PC-9 (cell line): ENCODE results near the gene EMP2. TPM values are rescaled to one million over a fixed set of nuclear protein-coding genes. Genes with fewer than 3 reads are reported as not detected.

ENCODE experiments used
- BruUV-seq: library from RNA; stranded (reverse); fragments of 400-500 nt; replicated peaks from 2 replicates; lab custom pipeline; 2021; lab: Mats Ljungman, UMichigan
- CTCF ChIA-PET: fragments of 300-600 bp; sonication (Branson Sonifier 250); formaldehyde crosslinking; loops from one replicate; lab custom pipeline; 2022; ENCODE audit warnings: antibody characterized with exemption; lab: Charles Lee
- POLR2A ChIA-PET: fragments of 300-600 bp; sonication (Branson Sonifier 250); formaldehyde crosslinking; loops from one replicate; lab custom pipeline; 2022; ENCODE audit warnings: antibody characterized with exemption; ENCODE audit not compliant: unreplicated experiment; lab: Charles Lee
- DNase-seq, 2 experiments: peaks; one replicate each; pipeline versions ENCODE4 v3.0.0 to v3.0.0-alpha.2; 2015 to 2022; ENCODE audit warnings: mixed read lengths in 1 of 2
- H2AFZ ChIP-seq: fragments of 200-600 bp; sonication (generic); 2 replicates; pipeline ENCODE4 v1.8.1; 2017; ENCODE audit warnings: antibody characterized with exemption
- H3F3A ChIP-seq: fragments of 200-600 bp; sonication (generic); 2 replicates; pipeline ENCODE4 v1.8.1; 2017; ENCODE audit warnings: antibody characterized with exemption, mild to moderate bottlenecking, low read depth; ENCODE audit not compliant: insufficient read depth
- H3K27ac ChIP-seq: fragments of 200-600 bp; sonication (generic); 2 replicates; pipeline ENCODE4 v1.6.1; 2016; ENCODE audit warnings: mixed run types
- H3K27me3 ChIP-seq: fragments of 200-600 bp; sonication (generic); 2 replicates; pipeline ENCODE4 v1.6.1; 2016; ENCODE audit warnings: low read depth, mixed run types; ENCODE audit not compliant: insufficient read depth
- H3K36me3 ChIP-seq: fragments of 200-600 bp; sonication (generic); 2 replicates; pipeline ENCODE4 v1.6.1; 2016; ENCODE audit warnings: low read depth, mixed run types
- H3K4me1 ChIP-seq: fragments of 200-600 bp; sonication (generic); replicated peaks from 2 replicates; pipeline ENCODE4 v1.6.1; 2016; ENCODE audit warnings: mixed run types; ENCODE audit not compliant: insufficient read depth
- H3K4me2 ChIP-seq: fragments of 200-600 bp; sonication (generic); 2 replicates; pipeline ENCODE4 v1.6.1; 2017; ENCODE audit warnings: mixed run types
- H3K4me3 ChIP-seq: fragments of 200-600 bp; sonication (generic); 2 replicates; pipeline ENCODE4 v1.6.1; 2016; ENCODE audit warnings: mixed run types
- H3K79me2 ChIP-seq: fragments of 200-600 bp; sonication (generic); 2 replicates; pipeline ENCODE4 v1.6.1; 2017; ENCODE audit warnings: low read depth, mixed run types
- H3K9me2 ChIP-seq: fragments of 200-600 bp; sonication (generic); 2 replicates; pipeline ENCODE4 v1.8.1; 2017; ENCODE audit warnings: mild to moderate bottlenecking; ENCODE audit not compliant: insufficient read depth
- H3K9me3 ChIP-seq: fragments of 200-600 bp; sonication (generic); 2 replicates; pipeline ENCODE4 v1.8.1; 2016; ENCODE audit warnings: low read depth; ENCODE audit not compliant: insufficient read depth
- H4K20me1 ChIP-seq: fragments of 200-600 bp; sonication (generic); 2 replicates; pipeline ENCODE4 v1.8.1; 2017; ENCODE audit not compliant: insufficient read depth
- EZH2 ChIP-seq: fragments of 200-600 bp; sonication (generic); IDR thresholded peaks from 2 replicates; pipeline ENCODE4 v1.8.0; 2017; ENCODE audit warnings: antibody characterized with exemption, low read depth
- intact Hi-C: fragments of 100-400 bp; cut with micrococcal nuclease; formaldehyde crosslinking; loops from one replicate; pipeline ENCODE4 v1.10.0; 2022; ENCODE audit not compliant: unreplicated experiment
- total RNA-seq: library from RNA; stranded (reverse); gene quantifications from 2 replicates; pipeline ENCODE4 v1.2.3, GENCODE V29; 2021
- TF ChIP-seq, protein P1 (sequence below): fragments of 200-600 bp; sonication (generic); conservative IDR thresholded peaks from 2 replicates; pipeline ENCODE4 v1.6.1; 2017; ENCODE audit warnings: mixed run types, antibody characterized with exemption, mild to moderate bottlenecking, moderate library complexity

Gene EMP2
- total RNA-seq, 1 experiment from 2014 or later, result 137 TPM

GRCh38 chr16:10565167-10565566 is 15.2 kb downstream of the EMP2 start:
- Histone ChIP-seq H3K27me3 (no peaks in the 10 kb centered on the region), H3K27ac (no peak overlapping the region), H3K4me1 (peaks cover 3% of the 10 kb centered on the region), H3F3A (peaks cover 6% of the 10 kb centered on the region; the same call in 1 of the 2 replicates), H3K4me3 (no peak overlapping the region), H3K9me3 (no peaks in the 10 kb centered on the region), H2AFZ (no peak overlapping the region), H3K9me2 (no peaks in the 10 kb centered on the region), H3K36me3 (no peaks in the 10 kb centered on the region), H3K4me2 (no peak overlapping the region), H4K20me1 (no peaks in the 10 kb centered on the region), H3K79me2 (peaks cover 22% of the 10 kb centered on the region; the same call in 1 of the 2 replicates)
- ChIA-PET CTCF (no interaction called here), POLR2A (no interaction called here)
- TF ChIP-seq, protein P1, sequence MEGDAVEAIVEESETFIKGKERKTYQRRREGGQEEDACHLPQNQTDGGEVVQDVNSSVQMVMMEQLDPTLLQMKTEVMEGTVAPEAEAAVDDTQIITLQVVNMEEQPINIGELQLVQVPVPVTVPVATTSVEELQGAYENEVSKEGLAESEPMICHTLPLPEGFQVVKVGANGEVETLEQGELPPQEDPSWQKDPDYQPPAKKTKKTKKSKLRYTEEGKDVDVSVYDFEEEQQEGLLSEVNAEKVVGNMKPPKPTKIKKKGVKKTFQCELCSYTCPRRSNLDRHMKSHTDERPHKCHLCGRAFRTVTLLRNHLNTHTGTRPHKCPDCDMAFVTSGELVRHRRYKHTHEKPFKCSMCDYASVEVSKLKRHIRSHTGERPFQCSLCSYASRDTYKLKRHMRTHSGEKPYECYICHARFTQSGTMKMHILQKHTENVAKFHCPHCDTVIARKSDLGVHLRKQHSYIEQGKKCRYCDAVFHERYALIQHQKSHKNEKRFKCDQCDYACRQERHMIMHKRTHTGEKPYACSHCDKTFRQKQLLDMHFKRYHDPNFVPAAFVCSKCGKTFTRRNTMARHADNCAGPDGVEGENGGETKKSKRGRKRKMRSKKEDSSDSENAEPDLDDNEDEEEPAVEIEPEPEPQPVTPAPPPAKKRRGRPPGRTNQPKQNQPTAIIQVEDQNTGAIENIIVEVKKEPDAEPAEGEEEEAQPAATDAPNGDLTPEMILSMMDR, result no peak
- no peak for TF ChIP-seq EZH2
- no TSS peak for BruUV-seq
- intact Hi-C loops, result no loop called here
- no peak for DNase-seq

DNA sequence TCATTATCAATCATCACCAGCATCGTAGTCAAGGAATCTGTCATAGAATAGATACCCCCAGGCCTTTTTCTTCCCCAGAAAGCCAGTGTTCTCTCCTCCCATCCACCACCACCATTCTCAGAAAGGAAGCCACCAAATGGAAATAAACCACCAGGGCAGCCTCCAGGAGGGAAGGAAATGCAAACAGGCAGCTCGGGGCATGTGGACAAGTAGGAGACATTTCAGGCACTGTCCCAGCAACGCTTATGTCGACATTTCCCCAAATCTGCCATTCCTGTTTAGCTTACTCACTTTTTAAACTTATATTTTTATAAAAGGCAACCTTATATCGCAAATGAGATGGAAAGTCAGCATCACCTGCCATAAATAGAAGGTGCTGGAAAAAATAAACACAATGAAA is 15.8 kb downstream of the EMP2 start:
- H3K4me1 ChIP-seq, result peaks cover 9% of the 10 kb centered on the region
- ChIA-PET POLR2A (no interaction called here), CTCF (no interaction called here)
- peaks cover 11% of the 10 kb centered on the region; the same call in 1 of the 2 replicates for H3F3A ChIP-seq
- no peak overlapping the region for H3K4me3 ChIP-seq
- H4K20me1 ChIP-seq, result no peaks in the 10 kb centered on the region
- no peaks in the 10 kb centered on the region for H3K9me2 ChIP-seq
- H3K36me3 ChIP-seq, result no peaks in the 10 kb centered on the region
- H3K4me2 ChIP-seq, result no peak overlapping the region
- TF ChIP-seq EZH2, result no peak
- TF ChIP-seq, protein P1, result no peak
- no TSS peak for BruUV-seq
- no peak overlapping the region for H3K27ac ChIP-seq
- no peak overlapping the region for H2AFZ ChIP-seq
- intact Hi-C loops, result no loop called here
- DNase-seq, result no peak
- H3K9me3 ChIP-seq, result no peaks in the 10 kb centered on the region
- H3K27me3 ChIP-seq, result no peaks in the 10 kb centered on the region
- H3K79me2 ChIP-seq, result peaks cover 23% of the 10 kb centered on the region; the same call in 1 of the 2 replicates

GRCh38 chr16:10562361-10562899 is 18.0 kb downstream of the EMP2 start:
- Histone ChIP-seq H3K9me3 (no peaks in the 10 kb centered on the region), H3K27ac (no peak overlapping the region), H3K4me2 (no peak overlapping the region), H3K79me2 (peaks cover 26% of the 10 kb centered on the region), H3K9me2 (no peaks in the 10 kb centered on the region), H4K20me1 (no peaks in the 10 kb centered on the region), H3K36me3 (no peaks in the 10 kb centered on the region), H2AFZ (no peak overlapping the region), H3K4me1 (peaks cover 27% of the 10 kb centered on the region), H3K4me3 (no peak overlapping the region), H3F3A (peaks cover 33% of the 10 kb centered on the region), H3K27me3 (no peaks in the 10 kb centered on the region)
- BruUV-seq, result no TSS peak
- intact Hi-C loops, result no loop called here
- TF ChIP-seq EZH2, result no peak
- TF ChIP-seq, protein P1, result no peak
- no peak for DNase-seq
- ChIA-PET POLR2A (interaction anchor here (0.5 kb wide), 1 partner anchor 1694 kb away, joined by 3 read pairs; the partner anchor contains the start of gene CARHSP1), CTCF (no interaction called here)
